Stimulated activated naive CD4-positive, alpha-beta T cell treated with Interleukin-2 at 50 U/mL for 16 hours (primary cell): ENCODE data around the gene KLK13.

Experiments used
- DNase-seq: peaks from one replicate; lab custom pipeline; 2025; lab: John Stamatoyannopoulos, UW

The KLK13 gene

GRCh38 chr19:51091895-51092873 lies 27.3 kb upstream of the KLK13 start:
- no peak for DNase-seq

GRCh38 chr19:51091126-51091525 lies 26.2 kb upstream of the KLK13 start:
- no peak for DNase-seq

- DNase-seq = no peak
Observed at GRCh38 chr19:51090471-51090870, 25.6 kb upstream of the KLK13 start.

- no peak for DNase-seq
Observed at GRCh38 chr19:51089786-51090185, 24.9 kb upstream of the KLK13 start.

- DNase-seq = no peak
Observed at GRCh38 chr19:51086153-51086850, 21.4 kb upstream of the KLK13 start.

GRCh38 chr19:51084505-51084904 lies 19.6 kb upstream of the KLK13 start:
- no peak for DNase-seq

GRCh38 chr19:51083783-51084182 lies 18.9 kb upstream of the KLK13 start:
- DNase-seq = no peak

GRCh38 chr19:51083181-51083580 lies 18.3 kb upstream of the KLK13 start:
- DNase-seq = no peak

- no peak for DNase-seq
Observed at GRCh38 chr19:51082611-51083010, 17.7 kb upstream of the KLK13 start, which contains the start of gene KLK14. Gene KLK14, minus strand, starts transcription at chr19:51082887. Its CDS starts 273 bp downstream, at chr19:51082614.

GRCh38 chr19:51081476-51081875 lies 16.6 kb upstream of the KLK13 start:
- DNase-seq = no peak

- DNase-seq = no peak
Observed at GRCh38 chr19:51079481-51080110, 14.7 kb upstream of the KLK13 start.

GRCh38 chr19:51078731-51079130 lies 13.8 kb upstream of the KLK13 start:
- no peak for DNase-seq

- DNase-seq = no peak
Observed at GRCh38 chr19:51078104-51078503, 13.2 kb upstream of the KLK13 start.

- no peak for DNase-seq
Observed at GRCh38 chr19:51076631-51077213, 11.8 kb upstream of the KLK13 start.

GRCh38 chr19:51075998-51076397 lies 11.1 kb upstream of the KLK13 start:
- no peak for DNase-seq

- no peak for DNase-seq
Observed at GRCh38 chr19:51071095-51071405, 6.2 kb upstream of the KLK13 start.

- DNase-seq = no peak
Observed at GRCh38 chr19:51070334-51071094, 5.6 kb upstream of the KLK13 start.

GRCh38 chr19:51066393-51067186 lies 1.7 kb upstream of the KLK13 start:
- no peak for DNase-seq

- DNase-seq = no peak
Observed at GRCh38 chr19:51065221-51065960, 499 bp upstream of the KLK13 start.

- DNase-seq = no peak
Observed at GRCh38 chr19:51063664-51064063, 1.2 kb downstream of the KLK13 start.
